Uterus (tissue), 2 donors: ENCODE data around the gene GALNT2.

Experiments used
- CTCF ChIP-seq, 4 experiments: fragments of 200-600 bp in 2 of 4; fragments of 450-650 bp in 2 of 4; sonication (generic) in 2 of 4; IDR thresholded peaks; one replicate each; pipeline ENCODE4 v1.5.1; 2016 to 2019; ENCODE audit warnings: antibody characterized with exemption in 4 of 4, mild to moderate bottlenecking in 2 of 4, moderate library complexity in 1 of 4
- POLR2A ChIP-seq, 2 donors: fragments of 450-650 bp; IDR thresholded peaks; one replicate each; pipeline ENCODE4 v1.6.1; 2016; ENCODE audit warnings: antibody characterized with exemption in 2 of 2, mild to moderate bottlenecking in 1 of 2, moderate library complexity in 1 of 2

GRCh38 chr1:230174041-230174440 is 107.0 kb downstream of the GALNT2 start:
- no peak for TF ChIP-seq POLR2A (IDR thresholded peaks at IDR 0.05)
- no peak for TF ChIP-seq CTCF (IDR thresholded peaks at IDR 0.05)
